ENCODE data around the gene MGLL. TPM values are rescaled to one million over a fixed set of nuclear protein-coding genes. Genes with fewer than 3 reads are reported as not detected.
A peak's percentile ranks its signal among the peaks of the same experiment; 100 is the strongest.

The MGLL gene
- total and polyA plus RNA-seq, 9 of the 15 experiments (the other 6 are each of a cell fraction or from before 2014, with no cell fraction given) = 0.12 to 0.32 (median 0.18) TPM; not detected in 6

- TF ChIP-seq CUX1 (CRISPR knock-in tag; IDR thresholded peaks at IDR 0.05) (peak; percentile 96), STAG1 (CRISPR knock-in tag; IDR thresholded peaks at IDR 0.05; ENCODE audit: borderline replicate concordance) (no peak), ZNF407 (IDR thresholded peaks at IDR 0.05; ENCODE audit: low read depth) (no peak), PATZ1 (CRISPR knock-in tag; IDR thresholded peaks at IDR 0.05; ENCODE audit: borderline replicate concordance) (no peak), ZBTB11 (CRISPR knock-in tag; IDR thresholded peaks at IDR 0.05) (peak in 1 of 3 experiments; percentile 88; a peak in 2 of 6 replicates), RFX1 (IDR thresholded peaks at IDR 0.05) (peak; percentile 79), RFX7 (CRISPR knock-in tag; IDR thresholded peaks at IDR 0.05) (0 out of 2 replicates have a peak, but pooled peaks have one; percentile 36)
These were observed 89.4 kb downstream of the MGLL start (continued) for GRCh38 chr3:127732879-127733350.
